ENCODE data around the gene PCDHA6. TPM values are rescaled to one million over a fixed set of nuclear protein-coding genes. Genes with fewer than 3 reads are reported as not detected.
A peak's percentile ranks its signal among the peaks of the same experiment; 100 is the strongest.

The PCDHA6 gene
- total and polyA plus RNA-seq, 8 donors = 0.31 to 1.7 (median 1.1) TPM

DNA sequence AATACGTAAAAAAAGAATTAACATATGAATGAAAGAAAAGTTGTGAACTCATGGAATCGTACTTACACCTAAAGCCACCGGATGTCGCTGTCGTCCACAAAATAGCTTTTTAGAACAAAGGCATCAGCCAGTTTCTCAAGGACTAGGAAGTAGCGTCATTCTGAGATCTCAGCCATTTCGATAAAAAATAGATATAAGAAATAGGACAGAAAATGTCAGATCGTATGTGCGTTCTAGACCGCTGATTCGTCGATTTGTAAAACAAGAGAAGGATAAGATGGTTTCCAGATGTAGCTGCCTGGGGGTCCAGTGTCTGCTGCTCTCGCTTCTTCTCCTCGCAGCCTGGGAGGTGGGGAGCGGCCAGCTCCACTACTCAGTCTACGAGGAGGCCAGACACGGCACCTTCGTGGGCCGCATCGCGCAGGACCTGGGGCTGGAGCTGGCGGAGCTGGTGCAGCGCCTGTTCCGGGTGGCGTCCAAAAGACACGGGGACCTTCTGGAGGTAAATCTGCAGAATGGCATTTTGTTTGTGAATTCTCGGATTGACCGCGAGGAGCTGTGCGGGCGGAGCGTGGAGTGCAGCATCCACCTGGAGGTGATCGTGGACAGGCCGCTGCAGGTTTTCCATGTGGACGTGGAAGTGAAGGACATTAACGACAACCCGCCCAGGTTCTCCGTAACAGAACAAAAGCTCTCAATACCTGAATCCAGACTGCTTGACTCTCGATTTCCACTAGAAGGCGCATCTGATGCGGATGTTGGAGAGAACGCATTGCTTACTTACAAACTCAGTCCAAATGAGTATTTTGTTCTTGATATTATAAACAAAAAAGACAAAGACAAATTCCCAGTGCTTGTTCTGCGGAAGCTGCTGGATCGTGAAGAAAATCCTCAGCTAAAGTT is 28.3 kb downstream of the PCDHA6 start, which contains the start of gene PCDHA10:
Gene PCDHA10, plus strand, starts transcription at position 126 of the 903 bp plus-strand sequence. Its CDS starts 152 bp downstream, at position 278.
- DNase-seq = no peak
- peak in 2 of 4 donors; percentile 5 to 12 for TF ChIP-seq CTCF (IDR thresholded peaks at IDR 0.05)
- Histone ChIP-seq H3K36me3 (no peaks in the 10 kb centered on the region), H3K9me3 (no peaks in the 10 kb centered on the region), H3K4me1 (no peaks in the 10 kb centered on the region), H3K27me3 (no peaks in the 10 kb centered on the region), H3K27ac (peak within 1 kb of the TSS in 3 of 4 donors; percentile 34 to 54 (median 38)), H3K4me3 (peak within 1 kb of the TSS in 3 of 4 donors; percentile 13 to 38 (median 34))
- WGBS, 2 donors = 18% methylated on average over 44 of the region's 44 CpGs; no CpG with 5 or more reads in 1 of the 2 donors
- intact Hi-C loops (cut with DNase I) = no loop called here
- FAIRE-seq = no peak
- peak; percentile 79 to 97 (median 90) for ATAC-seq

DNA sequence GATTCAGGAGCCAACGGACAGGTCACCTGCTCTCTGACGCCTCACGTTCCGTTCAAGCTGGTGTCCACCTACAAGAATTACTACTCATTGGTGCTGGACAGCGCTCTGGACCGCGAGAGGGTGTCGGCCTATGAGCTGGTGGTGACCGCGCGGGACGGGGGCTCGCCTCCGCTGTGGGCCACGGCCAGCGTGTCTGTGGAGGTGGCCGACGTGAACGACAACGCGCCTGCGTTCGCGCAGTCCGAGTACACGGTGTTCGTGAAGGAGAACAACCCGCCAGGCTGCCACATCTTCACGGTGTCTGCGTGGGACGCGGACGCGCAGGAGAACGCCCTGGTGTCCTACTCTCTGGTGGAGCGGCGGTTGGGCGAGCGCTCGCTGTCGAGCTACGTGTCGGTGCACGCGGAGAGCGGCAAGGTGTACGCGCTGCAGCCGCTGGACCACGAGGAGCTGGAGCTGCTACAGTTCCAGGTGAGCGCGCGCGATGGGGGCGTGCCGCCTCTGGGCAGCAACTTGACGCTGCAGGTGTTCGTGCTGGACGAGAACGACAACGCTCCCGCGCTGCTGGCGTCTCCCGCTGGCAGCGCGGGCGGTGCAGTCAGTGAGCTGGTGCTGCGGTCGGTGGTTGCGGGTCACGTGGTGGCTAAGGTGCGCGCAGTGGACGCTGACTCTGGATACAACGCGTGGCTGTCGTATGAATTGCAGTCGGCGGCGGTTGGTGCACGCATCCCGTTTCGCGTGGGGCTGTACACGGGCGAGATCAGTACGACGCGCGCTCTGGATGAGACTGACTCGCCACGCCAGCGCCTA is 29.6 kb downstream of the PCDHA6 start:
- H3K4me1 ChIP-seq = no peaks in the 10 kb centered on the region
- peak in 1 of 6 donors; percentile 61 for DNase-seq
- H3K27me3 ChIP-seq = no peaks in the 10 kb centered on the region
- H3K9me3 ChIP-seq = no peaks in the 10 kb centered on the region
- no peaks in the 10 kb centered on the region for H3K36me3 ChIP-seq
- TF ChIP-seq CTCF (IDR thresholded peaks at IDR 0.05) = no peak
- H3K27ac ChIP-seq = no peak overlapping the region
- 45% methylated on average over 94 of the region's 94 CpGs; no CpG with 5 or more reads in 1 of the 2 donors for WGBS, 2 donors
- intact Hi-C loops (cut with DNase I) = no loop called here
- no peak for FAIRE-seq
- no peak overlapping the region for H3K4me3 ChIP-seq
- ATAC-seq = no peak

DNA sequence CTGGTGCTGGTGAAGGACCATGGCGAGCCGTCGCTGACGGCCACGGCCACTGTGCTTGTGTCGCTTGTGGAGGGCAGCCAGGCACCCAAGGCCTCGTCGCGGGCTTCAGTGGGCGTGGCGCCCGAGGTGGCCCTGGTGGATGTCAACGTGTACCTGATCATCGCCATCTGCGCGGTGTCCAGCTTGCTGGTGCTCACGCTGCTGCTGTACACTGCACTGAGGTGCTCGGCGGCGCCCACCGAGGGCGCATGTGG is 30.2 kb downstream of the PCDHA6 start:
- WGBS, 2 donors = 47% methylated on average over 22 of the region's 22 CpGs; no CpG with 5 or more reads in 1 of the 2 donors
- no peaks in the 10 kb centered on the region for H3K27me3 ChIP-seq
- no peak overlapping the region for H3K4me3 ChIP-seq
- H3K4me1 ChIP-seq = no peaks in the 10 kb centered on the region
- TF ChIP-seq CTCF (IDR thresholded peaks at IDR 0.05) = no peak
- no peak for FAIRE-seq
- H3K27ac ChIP-seq = no peak overlapping the region
- no peaks in the 10 kb centered on the region for H3K36me3 ChIP-seq
- no peak for ATAC-seq
- intact Hi-C loops (cut with DNase I) = no loop called here
- H3K9me3 ChIP-seq = no peaks in the 10 kb centered on the region
- no peak for DNase-seq

DNA sequence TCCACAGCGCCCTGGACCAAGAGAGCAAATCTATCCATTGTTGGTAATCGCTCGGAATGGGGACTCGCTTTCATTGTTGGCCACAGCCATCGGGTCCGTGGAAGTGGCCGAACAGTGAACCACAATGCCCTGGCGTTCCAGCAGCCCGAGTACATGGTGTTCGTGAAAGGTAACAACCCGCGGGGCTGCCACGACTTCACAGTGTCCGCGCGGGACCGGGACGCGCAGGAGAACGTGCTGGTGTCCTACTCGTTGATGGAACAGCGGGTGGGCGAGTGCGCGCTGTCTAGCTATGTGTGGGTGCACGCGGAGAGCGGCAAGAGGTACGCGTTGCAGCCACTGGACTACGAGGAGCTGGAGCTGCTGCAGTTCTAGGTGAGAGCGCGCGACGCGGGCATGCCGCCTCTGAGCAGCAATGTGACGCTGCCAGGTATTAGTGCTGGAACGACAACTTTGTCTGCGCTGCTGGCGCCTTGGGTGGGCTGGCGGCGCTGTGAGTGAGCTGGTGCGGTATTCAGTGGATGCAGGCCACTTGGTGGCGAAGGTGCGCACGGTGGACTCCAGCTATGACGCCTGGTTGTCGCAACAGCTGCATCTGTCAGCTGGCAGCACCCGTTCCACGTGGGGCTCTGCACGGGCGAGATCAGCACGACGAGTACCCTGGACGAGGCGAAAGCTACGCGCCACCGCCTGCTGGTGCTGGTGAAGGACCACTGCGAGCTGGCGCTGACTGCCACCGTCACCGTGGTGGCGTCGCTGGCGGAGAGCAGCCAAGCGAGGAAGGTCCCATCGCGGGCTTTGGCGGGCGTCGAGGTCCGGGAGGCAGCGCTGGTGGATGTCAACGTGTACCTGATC is 34.9 kb downstream of the PCDHA6 start:
- no peak for TF ChIP-seq CTCF (IDR thresholded peaks at IDR 0.05)
- Histone ChIP-seq H3K27ac (no peak overlapping the region), H3K9me3 (no peaks in the 10 kb centered on the region), H3K36me3 (no peaks in the 10 kb centered on the region), H3K4me3 (no peak overlapping the region), H3K4me1 (no peaks in the 10 kb centered on the region), H3K27me3 (no peaks in the 10 kb centered on the region)
- DNase-seq (peak in 1 of 6 donors; percentile 54), ATAC-seq (no peak), FAIRE-seq (no peak)
- intact Hi-C loops (cut with DNase I) = no loop called here
- 33 to 36% methylated on average over 64 to 76 of the region's 76 CpGs for WGBS, 2 donors

Measured in pancreas (tissue), 10 donors.